Neural progenitor cell (in vitro differentiated cells): ENCODE results near the gene TGFB2. TPM values are rescaled to one million over a fixed set of nuclear protein-coding genes. Genes with fewer than 3 reads are reported as not detected.

Source experiments
- DNase-seq: peaks from one replicate; pipeline ENCODE4 v3.0.0-alpha.2; 2016; ENCODE audit warnings: low spot score
- H2AFZ ChIP-seq: fragments of 200-600 bp; sonication (generic); replicated peaks from 2 replicates; pipeline ENCODE4 v1.6.1; 2016; ENCODE audit warnings: antibody characterized with exemption
- H3F3A ChIP-seq: fragments of 200-600 bp; sonication (generic); 2 replicates; pipeline ENCODE4 v1.6.1; 2016; ENCODE audit warnings: antibody characterized with exemption, low read depth
- H3K27ac ChIP-seq: fragments of 200-600 bp; sonication (generic); 2 replicates; pipeline ENCODE4 v1.5.1; 2016; ENCODE audit warnings: mild to moderate bottlenecking
- H3K27me3 ChIP-seq: fragments of 200-600 bp; sonication (generic); 2 replicates; pipeline ENCODE4 v1.6.1; 2016; ENCODE audit warnings: mild to moderate bottlenecking, moderate library complexity
- H3K36me3 ChIP-seq: fragments of 200-600 bp; sonication (generic); 2 replicates; pipeline ENCODE4 v1.5.1; 2016
- H3K4me1 ChIP-seq: fragments of 200-600 bp; sonication (generic); 2 replicates; pipeline ENCODE4 v1.6.1; 2016; ENCODE audit warnings: mixed run types
- H3K4me2 ChIP-seq: fragments of 200-600 bp; sonication (generic); 2 replicates; pipeline ENCODE4 v1.6.1; 2016
- H3K4me3 ChIP-seq: fragments of 200-600 bp; sonication (generic); 2 replicates; pipeline ENCODE4 v1.5.1; 2016
- H3K79me2 ChIP-seq: fragments of 200-600 bp; sonication (generic); 2 replicates; pipeline ENCODE4 v1.6.1; 2016; ENCODE audit warnings: low read depth
- H3K9ac ChIP-seq: fragments of 200-600 bp; sonication (generic); 2 replicates; pipeline ENCODE4 v1.6.1; 2016
- H3K9me3 ChIP-seq: fragments of 200-600 bp; sonication (generic); 2 replicates; pipeline ENCODE4 v1.5.1; 2016; ENCODE audit warnings: low read depth
- H4K20me1 ChIP-seq: fragments of 200-600 bp; sonication (generic); 2 replicates; pipeline ENCODE4 v1.6.1; 2016; ENCODE audit warnings: low read depth
- H3K27ac Mint-ChIP-seq: 3 replicates; pipeline ENCODE4 v1.8.0; 2021; ENCODE audit warnings: mixed read lengths
- H3K27me3 Mint-ChIP-seq: 2 replicates; pipeline ENCODE4 v1.8.0; 2022; ENCODE audit warnings: low read depth, mild to moderate bottlenecking, inconsistent platforms, moderate library complexity, mixed read lengths; ENCODE audit not compliant: insufficient read depth
- H3K36me3 Mint-ChIP-seq: 3 replicates; pipeline ENCODE4 v1.8.0; 2021; ENCODE audit warnings: mixed read lengths
- H3K4me1 Mint-ChIP-seq: 3 replicates; pipeline ENCODE4 v1.8.0; 2021; ENCODE audit warnings: mixed read lengths
- H3K4me3 Mint-ChIP-seq: 3 replicates; pipeline ENCODE4 v1.8.0; 2021; ENCODE audit warnings: mild to moderate bottlenecking, moderate library complexity, mixed read lengths
- H3K9me3 Mint-ChIP-seq: 3 replicates; pipeline ENCODE4 v1.8.0; 2020; ENCODE audit warnings: mixed read lengths
- EZH2 ChIP-seq: fragments of 200-600 bp; sonication (generic); IDR thresholded peaks from 2 replicates; pipeline ENCODE4 v1.6.1; 2017; ENCODE audit warnings: antibody characterized with exemption, mild to moderate bottlenecking, moderate library complexity
- EZH2phosphoT487 ChIP-seq: fragments of 200-600 bp; sonication (generic); IDR thresholded peaks from 2 replicates; pipeline ENCODE4 v1.6.1; 2017; ENCODE audit warnings: antibody characterized with exemption
- total RNA-seq: library from RNA; depleted of rRNA; stranded (reverse); fragments of >200 nt; gene quantifications from 2 replicates; pipeline ENCODE4 v1.2.3, GENCODE V29; 2015; ENCODE audit warnings: low replicate concordance
- TF ChIP-seq, protein P1 (sequence below): fragments of 200-600 bp; sonication (generic); IDR thresholded peaks from 2 replicates; pipeline ENCODE4 v1.5.1; 2017; ENCODE audit warnings: antibody characterized with exemption, mild to moderate bottlenecking

TGFB2 gene
- total RNA-seq, 1 donor from 2014 or later = 1.9 TPM

DNA sequence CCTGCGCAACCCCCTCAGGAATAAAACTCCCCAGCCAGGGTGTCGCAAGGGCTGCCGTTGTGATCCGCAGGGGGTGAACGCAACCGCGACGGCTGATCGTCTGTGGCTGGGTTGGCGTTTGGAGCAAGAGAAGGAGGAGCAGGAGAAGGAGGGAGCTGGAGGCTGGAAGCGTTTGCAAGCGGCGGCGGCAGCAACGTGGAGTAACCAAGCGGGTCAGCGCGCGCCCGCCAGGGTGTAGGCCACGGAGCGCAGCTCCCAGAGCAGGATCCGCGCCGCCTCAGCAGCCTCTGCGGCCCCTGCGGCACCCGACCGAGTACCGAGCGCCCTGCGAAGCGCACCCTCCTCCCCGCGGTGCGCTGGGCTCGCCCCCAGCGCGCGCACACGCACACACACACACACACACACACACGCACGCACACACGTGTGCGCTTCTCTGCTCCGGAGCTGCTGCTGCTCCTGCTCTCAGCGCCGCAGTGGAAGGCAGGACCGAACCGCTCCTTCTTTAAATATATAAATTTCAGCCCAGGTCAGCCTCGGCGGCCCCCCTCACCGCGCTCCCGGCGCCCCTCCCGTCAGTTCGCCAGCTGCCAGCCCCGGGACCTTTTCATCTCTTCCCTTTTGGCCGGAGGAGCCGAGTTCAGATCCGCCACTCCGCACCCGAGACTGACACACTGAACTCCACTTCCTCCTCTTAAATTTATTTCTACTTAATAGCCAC, 696 bp downstream of the TGFB2 start:
- H3K27me3 ChIP-seq = peaks cover 38% of the 10 kb centered on the region
- peaks cover 20% of the 10 kb centered on the region for H3K27me3 Mint-ChIP-seq
- H3K9me3 Mint-ChIP-seq = no peaks in the 10 kb centered on the region
- TF ChIP-seq EZH2phosphoT487 = no peak
- peak; percentile 11 for TF ChIP-seq EZH2
- no peak overlapping the region for H3K27ac Mint-ChIP-seq
- no peaks in the 10 kb centered on the region for H3K79me2 ChIP-seq
- no peaks in the 10 kb centered on the region for H4K20me1 ChIP-seq
- H3K36me3 ChIP-seq = no peaks in the 10 kb centered on the region
- H3K4me1 Mint-ChIP-seq = peaks cover 15% of the 10 kb centered on the region
- peaks cover 10% of the 10 kb centered on the region for H3K4me1 ChIP-seq
- peak overlapping the region; percentile 97 for H2AFZ ChIP-seq
- no peak overlapping the region for H3K4me3 Mint-ChIP-seq
- peak overlapping the region; percentile 72 for H3K4me3 ChIP-seq
- no peaks in the 10 kb centered on the region for H3K36me3 Mint-ChIP-seq
- peak; percentile 80 for DNase-seq
- H3K9me3 ChIP-seq = no peaks in the 10 kb centered on the region
- peak overlapping the region; percentile 86 for H3K4me2 ChIP-seq
- peaks cover 11% of the 10 kb centered on the region for H3F3A ChIP-seq
- H3K9ac ChIP-seq = no peak overlapping the region
- no peak overlapping the region for H3K27ac ChIP-seq

DNA sequence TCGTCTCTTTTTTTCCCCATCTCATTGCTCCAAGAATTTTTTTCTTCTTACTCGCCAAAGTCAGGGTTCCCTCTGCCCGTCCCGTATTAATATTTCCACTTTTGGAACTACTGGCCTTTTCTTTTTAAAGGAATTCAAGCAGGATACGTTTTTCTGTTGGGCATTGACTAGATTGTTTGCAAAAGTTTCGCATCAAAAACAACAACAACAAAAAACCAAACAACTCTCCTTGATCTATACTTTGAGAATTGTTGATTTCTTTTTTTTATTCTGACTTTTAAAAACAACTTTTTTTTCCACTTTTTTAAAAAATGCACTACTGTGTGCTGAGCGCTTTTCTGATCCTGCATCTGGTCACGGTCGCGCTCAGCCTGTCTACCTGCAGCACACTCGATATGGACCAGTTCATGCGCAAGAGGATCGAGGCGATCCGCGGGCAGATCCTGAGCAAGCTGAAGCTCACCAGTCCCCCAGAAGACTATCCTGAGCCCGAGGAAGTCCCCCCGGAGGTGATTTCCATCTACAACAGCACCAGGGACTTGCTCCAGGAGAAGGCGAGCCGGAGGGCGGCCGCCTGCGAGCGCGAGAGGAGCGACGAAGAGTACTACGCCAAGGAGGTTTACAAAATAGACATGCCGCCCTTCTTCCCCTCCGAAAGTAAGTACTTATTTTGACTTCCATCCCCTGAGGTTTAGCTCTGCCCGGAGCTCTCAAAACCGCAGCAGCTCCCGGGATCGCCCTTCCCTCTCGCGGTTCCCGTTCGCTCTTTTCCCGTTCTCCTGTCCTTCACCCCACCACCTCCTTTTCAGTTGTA, 1.5 kb downstream of the TGFB2 start:
- H3K4me3 ChIP-seq = peak overlapping the region; percentile 72

DNA sequence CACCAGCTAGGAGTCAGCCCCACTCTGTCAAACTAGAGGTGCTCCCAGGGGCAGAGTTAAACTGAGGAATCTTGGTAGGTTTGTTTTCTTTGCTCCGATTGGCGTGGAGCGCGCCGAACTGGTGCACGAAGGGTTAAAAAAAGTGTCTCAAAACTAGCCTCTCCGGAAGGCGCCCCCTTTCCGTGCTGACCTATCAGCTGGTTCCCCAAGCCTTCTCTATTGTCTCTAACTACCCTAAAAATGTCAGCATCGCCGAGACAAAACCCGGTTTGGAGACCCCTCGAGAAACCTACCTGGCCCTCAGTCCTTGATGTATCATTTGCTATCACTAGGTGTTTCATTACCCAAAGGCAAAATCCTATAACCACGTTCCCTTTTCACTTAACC, 2.2 kb downstream of the TGFB2 start:
- no peaks in the 10 kb centered on the region for H3K79me2 ChIP-seq
- Mint-ChIP-seq H3K9me3 (no peaks in the 10 kb centered on the region), H3K27ac (peak overlapping the region; percentile 51), H3K4me1 (peaks cover 15% of the 10 kb centered on the region), H3K4me3 (no peak overlapping the region), H3K27me3 (peaks cover 20% of the 10 kb centered on the region), H3K36me3 (no peaks in the 10 kb centered on the region)
- peak overlapping the region; percentile 97 for H2AFZ ChIP-seq
- H3K27ac ChIP-seq = no peak overlapping the region
- peak overlapping the region; percentile 86 for H3K4me2 ChIP-seq
- no peak overlapping the region for H3K9ac ChIP-seq
- H3K27me3 ChIP-seq = peaks cover 38% of the 10 kb centered on the region
- H3K9me3 ChIP-seq = no peaks in the 10 kb centered on the region
- peaks cover 11% of the 10 kb centered on the region for H3F3A ChIP-seq
- peak overlapping the region; percentile 72 for H3K4me3 ChIP-seq
- H4K20me1 ChIP-seq = no peaks in the 10 kb centered on the region
- H3K36me3 ChIP-seq = no peaks in the 10 kb centered on the region
- peaks cover 2% of the 10 kb centered on the region for H3K4me1 ChIP-seq
- TF ChIP-seq, protein P1, sequence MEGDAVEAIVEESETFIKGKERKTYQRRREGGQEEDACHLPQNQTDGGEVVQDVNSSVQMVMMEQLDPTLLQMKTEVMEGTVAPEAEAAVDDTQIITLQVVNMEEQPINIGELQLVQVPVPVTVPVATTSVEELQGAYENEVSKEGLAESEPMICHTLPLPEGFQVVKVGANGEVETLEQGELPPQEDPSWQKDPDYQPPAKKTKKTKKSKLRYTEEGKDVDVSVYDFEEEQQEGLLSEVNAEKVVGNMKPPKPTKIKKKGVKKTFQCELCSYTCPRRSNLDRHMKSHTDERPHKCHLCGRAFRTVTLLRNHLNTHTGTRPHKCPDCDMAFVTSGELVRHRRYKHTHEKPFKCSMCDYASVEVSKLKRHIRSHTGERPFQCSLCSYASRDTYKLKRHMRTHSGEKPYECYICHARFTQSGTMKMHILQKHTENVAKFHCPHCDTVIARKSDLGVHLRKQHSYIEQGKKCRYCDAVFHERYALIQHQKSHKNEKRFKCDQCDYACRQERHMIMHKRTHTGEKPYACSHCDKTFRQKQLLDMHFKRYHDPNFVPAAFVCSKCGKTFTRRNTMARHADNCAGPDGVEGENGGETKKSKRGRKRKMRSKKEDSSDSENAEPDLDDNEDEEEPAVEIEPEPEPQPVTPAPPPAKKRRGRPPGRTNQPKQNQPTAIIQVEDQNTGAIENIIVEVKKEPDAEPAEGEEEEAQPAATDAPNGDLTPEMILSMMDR = peak; percentile 7
- no peak for TF ChIP-seq EZH2phosphoT487
- peak; percentile 46 for DNase-seq

More for the DNA sequence above, 1.5 kb downstream of the TGFB2 start:
- Histone ChIP-seq H3K4me2 (peak overlapping the region; percentile 86), H3K79me2 (no peaks in the 10 kb centered on the region), H2AFZ (peak overlapping the region; percentile 97), H3K27me3 (peaks cover 38% of the 10 kb centered on the region), H4K20me1 (no peaks in the 10 kb centered on the region), H3K36me3 (no peaks in the 10 kb centered on the region), H3K9ac (no peak overlapping the region), H3K27ac (no peak overlapping the region), H3K4me1 (peaks cover 9% of the 10 kb centered on the region), H3K9me3 (no peaks in the 10 kb centered on the region), H3F3A (peaks cover 11% of the 10 kb centered on the region)
- Mint-ChIP-seq H3K9me3 (no peaks in the 10 kb centered on the region), H3K4me3 (no peak overlapping the region), H3K4me1 (peaks cover 15% of the 10 kb centered on the region), H3K27ac (peak overlapping the region; percentile 51), H3K36me3 (no peaks in the 10 kb centered on the region), H3K27me3 (peaks cover 20% of the 10 kb centered on the region)
- no peak for TF ChIP-seq EZH2phosphoT487
- TF ChIP-seq EZH2 = peak; percentile 50
- DNase-seq = peak; percentile 43

DNA sequence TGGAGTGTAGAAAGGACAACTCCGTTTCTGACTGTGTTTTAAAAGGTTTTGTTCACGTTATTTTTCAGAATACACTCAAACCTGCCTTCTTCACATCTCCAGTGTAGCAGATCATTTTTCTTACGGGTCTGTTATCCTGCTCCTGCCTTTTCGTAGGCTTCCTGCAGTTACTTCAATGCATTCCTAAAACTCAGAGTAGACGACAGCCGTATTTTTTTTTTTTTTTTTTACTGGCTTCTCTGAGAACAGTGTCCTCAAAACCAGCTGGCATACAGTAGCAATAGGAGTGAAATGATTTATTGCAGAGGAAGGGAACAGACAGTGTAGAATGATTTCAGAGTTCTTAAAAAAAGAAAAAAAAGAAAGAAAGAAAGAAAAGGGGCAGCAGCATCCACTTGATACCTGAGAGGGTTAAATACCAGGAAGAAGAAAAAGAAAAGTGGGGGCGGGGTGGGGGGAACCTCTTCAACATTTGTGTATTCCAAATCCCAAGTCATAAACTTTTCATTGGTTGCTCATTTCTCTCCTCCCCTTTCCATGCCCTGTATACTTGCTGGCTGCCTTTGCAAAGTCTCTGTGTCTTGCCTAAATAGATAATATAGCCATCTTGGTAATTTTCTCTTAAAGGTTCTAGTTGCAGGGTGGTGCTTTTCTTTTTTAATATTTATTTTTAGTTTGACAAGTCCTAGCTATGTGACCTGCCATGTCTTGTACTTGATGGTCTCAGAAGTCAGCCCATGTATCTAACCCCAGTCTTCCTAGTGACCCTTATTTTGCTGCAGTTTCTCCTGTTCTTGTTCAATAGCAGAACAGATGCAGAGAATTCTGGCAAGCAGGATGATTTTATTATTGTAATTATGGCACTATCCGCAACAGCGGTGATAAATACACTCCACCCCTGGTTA, 2.8 kb downstream of the TGFB2 start:
- H3K9me3 ChIP-seq = no peaks in the 10 kb centered on the region
- H3K9ac ChIP-seq = no peak overlapping the region
- no peak for DNase-seq
- peaks cover 15% of the 10 kb centered on the region for H3K4me1 Mint-ChIP-seq
- peak overlapping the region; percentile 86 for H3K4me2 ChIP-seq
- H3K27ac Mint-ChIP-seq = no peak overlapping the region
- no peak overlapping the region for H3K27ac ChIP-seq
- peak overlapping the region; percentile 72 for H3K4me3 ChIP-seq
- peaks cover 11% of the 10 kb centered on the region for H3F3A ChIP-seq
- H3K79me2 ChIP-seq = no peaks in the 10 kb centered on the region
- TF ChIP-seq, protein P1 = no peak
- no peak for TF ChIP-seq EZH2phosphoT487
- no peak for TF ChIP-seq EZH2
- no peaks in the 10 kb centered on the region for H4K20me1 ChIP-seq
- no peaks in the 10 kb centered on the region for H3K36me3 ChIP-seq
- H3K27me3 ChIP-seq = peaks cover 38% of the 10 kb centered on the region
- no peaks in the 10 kb centered on the region for H3K4me1 ChIP-seq
- no peaks in the 10 kb centered on the region for H3K9me3 Mint-ChIP-seq
- peak overlapping the region; percentile 97 for H2AFZ ChIP-seq
- H3K4me3 Mint-ChIP-seq = peak overlapping the region; percentile 41
- H3K36me3 Mint-ChIP-seq = no peaks in the 10 kb centered on the region
- peaks cover 20% of the 10 kb centered on the region for H3K27me3 Mint-ChIP-seq
